GM12878 (cell line): ENCODE results near the gene RHBDD1. TPM values are rescaled to one million over a fixed set of nuclear protein-coding genes. Genes with fewer than 3 reads are reported as not detected.

Experiments used
- BCL11A ChIP-seq: IDR thresholded peaks from 2 replicates; pipeline ENCODE4 v1.6.1; 2011; ENCODE audit warnings: low read depth, low read length
- CREM ChIP-seq: IDR thresholded peaks from 2 replicates; pipeline ENCODE4 v1.6.1; 2014; ENCODE audit warnings: antibody characterized with exemption, low read depth
- ESRRA ChIP-seq: IDR thresholded peaks from 2 replicates; pipeline ENCODE4 v1.6.1; 2012; ENCODE audit warnings: mild to moderate bottlenecking, low read length, improper control_type of control experiment
- FOS ChIP-seq: IDR thresholded peaks from 3 replicates; pipeline ENCODE4 v1.6.1; 2011; ENCODE audit warnings: borderline replicate concordance; ENCODE audit not compliant: insufficient read length; ENCODE audit errors: extremely low read depth
- JUNB ChIP-seq: IDR thresholded peaks from 2 replicates; pipeline ENCODE4 v1.6.1; 2016; ENCODE audit warnings: antibody characterized with exemption, mild to moderate bottlenecking
- POU2F2 ChIP-seq: IDR thresholded peaks from 3 replicates; pipeline ENCODE4 v1.6.1; 2011; ENCODE audit warnings: low read depth, mild to moderate bottlenecking, low read length, borderline replicate concordance
- RAD21 ChIP-seq: IDR thresholded peaks from 2 replicates; pipeline ENCODE4 v1.6.1; 2011; ENCODE audit warnings: mild to moderate bottlenecking, low read depth, low read length, moderate library complexity; ENCODE audit not compliant: insufficient read depth
- SPI1 ChIP-seq: IDR thresholded peaks from 2 replicates; pipeline ENCODE4 v1.6.1; 2011; ENCODE audit warnings: low read depth, mild to moderate bottlenecking, low read length, moderate library complexity, borderline replicate concordance; ENCODE audit not compliant: insufficient read depth
- SREBF2 ChIP-seq: IDR thresholded peaks from 2 replicates; pipeline ENCODE4 v1.6.1; 2012; ENCODE audit warnings: mild to moderate bottlenecking, low read length
- SRF ChIP-seq, 2 experiments: IDR thresholded peaks; 2 replicates each; pipeline ENCODE4 v1.6.1; 2011; ENCODE audit warnings: low read depth in 2 of 2, low read length in 2 of 2, mild to moderate bottlenecking in 1 of 2, moderate library complexity in 1 of 2
- STAT1 ChIP-seq: fragments of 450-650 bp; conservative IDR thresholded peaks from 2 replicates; pipeline ENCODE4 v1.6.1; 2014; ENCODE audit warnings: antibody characterized with exemption, mild to moderate bottlenecking
- TCF3 ChIP-seq: IDR thresholded peaks from 2 replicates; pipeline ENCODE4 v1.6.1; 2012; ENCODE audit warnings: low read depth, mild to moderate bottlenecking, low read length, borderline replicate concordance; ENCODE audit not compliant: insufficient read depth
- YY1 ChIP-seq: IDR thresholded peaks from 2 replicates; pipeline ENCODE4 v1.6.1; 2011; ENCODE audit warnings: low read depth, mild to moderate bottlenecking, low read length
- ZNF217 ChIP-seq: fragments of 450-650 bp; IDR thresholded peaks from 2 replicates; pipeline ENCODE4 v1.6.1; 2017; ENCODE audit warnings: antibody characterized with exemption, mild to moderate bottlenecking
- polyA plus RNA-seq, 11 experiments: library from polyadenylated mRNA; depleted of rRNA in 4 of 11; unstranded in 6 of 11; stranded (reverse) in 5 of 11; fragments of >200 nt; fragmentation: Nextera tagmentation in 4 of 11; fragmentation: Illumina TruSeq in 1 of 11; extraction: Ambion mirVana in 4 of 11; extraction: Trizol in 1 of 11; gene quantifications; 1 replicate in 1 of 11; 2 replicates in 10 of 11; pipeline versions ENCODE4 v1.2.1 to v1.2.3, GENCODE V29; 2011 to 2016; ENCODE audit warnings: inconsistent platforms in 2 of 11, missing spikeins in 2 of 11, low read depth in 1 of 11
- total RNA-seq, 4 experiments: library from RNA; depleted of rRNA in 3 of 4; stranded (reverse); fragments of >200 nt in 3 of 4; fragmentation: Illumina TruSeq in 1 of 4; extraction: Trizol in 1 of 4; gene quantifications; 2 replicates each; pipeline versions ENCODE4 v1.2.1 to v1.2.3, GENCODE V29; 2013 to 2021
- TF ChIP-seq, protein P1 (sequence below): fragments of 450-650 bp; IDR thresholded peaks from 2 replicates; pipeline ENCODE4 v1.6.1; 2017; ENCODE audit warnings: mild to moderate bottlenecking, moderate library complexity
- TF ChIP-seq, protein P2 (sequence below): fragments of 450-650 bp; IDR thresholded peaks from 2 replicates; pipeline ENCODE4 v1.6.1; 2017; ENCODE audit warnings: low read depth, mild to moderate bottlenecking, moderate library complexity

The RHBDD1 gene
- total and polyA plus RNA-seq, 10 of the 15 experiments (the other 5 are each of a cell fraction or from before 2014, with no cell fraction given): 7.1 to 36.4 (median 14.7) TPM

DNA sequence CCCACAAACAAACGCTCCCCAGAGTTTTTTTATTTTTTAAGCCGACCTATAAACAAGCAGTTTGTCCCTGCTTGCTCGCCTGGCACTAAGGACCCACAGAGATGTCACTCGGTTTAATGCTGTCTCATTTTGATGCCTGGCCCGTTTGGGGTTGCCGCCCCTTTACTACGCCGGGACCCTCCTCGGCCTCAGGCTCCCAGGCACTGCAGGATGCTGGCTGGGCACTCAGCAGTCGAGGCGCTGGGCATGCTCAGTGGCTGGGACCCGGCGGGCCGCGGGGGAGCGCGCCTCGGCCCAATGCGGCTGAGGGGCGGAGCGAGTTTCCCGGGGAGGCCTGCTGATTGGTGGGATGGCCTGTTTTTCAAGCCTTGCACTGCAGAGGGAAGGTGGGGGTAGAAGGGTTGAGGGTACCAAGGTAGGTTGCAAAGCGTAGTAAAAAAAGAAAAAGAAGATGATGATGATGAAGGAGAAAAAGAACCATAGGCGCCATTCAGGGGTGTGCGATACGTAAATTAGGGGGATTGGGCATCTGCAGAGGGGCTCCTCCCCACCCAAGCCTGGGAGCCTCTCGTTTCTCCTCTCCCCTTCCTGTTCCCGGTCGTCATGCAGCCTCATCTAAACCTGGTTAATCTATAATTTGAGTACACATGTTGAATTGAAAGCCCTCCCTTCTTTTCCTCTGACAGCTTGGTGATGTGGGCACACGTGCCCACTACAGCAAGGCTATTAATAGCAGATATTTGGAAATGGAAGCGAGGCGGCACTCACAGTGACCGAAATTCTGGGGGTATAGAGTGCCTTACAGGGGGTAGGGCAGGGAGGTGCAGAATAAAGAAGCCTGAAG is 34.7 kb upstream of the RHBDD1 start (continued):
- TF ChIP-seq JUNB (no peak), BCL11A (no peak), FOS (no peak), POU2F2 (no peak), CREM (no peak), RAD21 (no peak), ZNF217 (no peak), YY1 (no peak), TCF3 (no peak), ESRRA (no peak), STAT1 (no peak), SPI1 (no peak), SRF (IDR thresholded peaks at IDR 0.05; ENCODE audit: low read depth in 2 of 2, low read length in 2 of 2) (no peak), SREBF2 (no peak)
- TF ChIP-seq, protein P1, sequence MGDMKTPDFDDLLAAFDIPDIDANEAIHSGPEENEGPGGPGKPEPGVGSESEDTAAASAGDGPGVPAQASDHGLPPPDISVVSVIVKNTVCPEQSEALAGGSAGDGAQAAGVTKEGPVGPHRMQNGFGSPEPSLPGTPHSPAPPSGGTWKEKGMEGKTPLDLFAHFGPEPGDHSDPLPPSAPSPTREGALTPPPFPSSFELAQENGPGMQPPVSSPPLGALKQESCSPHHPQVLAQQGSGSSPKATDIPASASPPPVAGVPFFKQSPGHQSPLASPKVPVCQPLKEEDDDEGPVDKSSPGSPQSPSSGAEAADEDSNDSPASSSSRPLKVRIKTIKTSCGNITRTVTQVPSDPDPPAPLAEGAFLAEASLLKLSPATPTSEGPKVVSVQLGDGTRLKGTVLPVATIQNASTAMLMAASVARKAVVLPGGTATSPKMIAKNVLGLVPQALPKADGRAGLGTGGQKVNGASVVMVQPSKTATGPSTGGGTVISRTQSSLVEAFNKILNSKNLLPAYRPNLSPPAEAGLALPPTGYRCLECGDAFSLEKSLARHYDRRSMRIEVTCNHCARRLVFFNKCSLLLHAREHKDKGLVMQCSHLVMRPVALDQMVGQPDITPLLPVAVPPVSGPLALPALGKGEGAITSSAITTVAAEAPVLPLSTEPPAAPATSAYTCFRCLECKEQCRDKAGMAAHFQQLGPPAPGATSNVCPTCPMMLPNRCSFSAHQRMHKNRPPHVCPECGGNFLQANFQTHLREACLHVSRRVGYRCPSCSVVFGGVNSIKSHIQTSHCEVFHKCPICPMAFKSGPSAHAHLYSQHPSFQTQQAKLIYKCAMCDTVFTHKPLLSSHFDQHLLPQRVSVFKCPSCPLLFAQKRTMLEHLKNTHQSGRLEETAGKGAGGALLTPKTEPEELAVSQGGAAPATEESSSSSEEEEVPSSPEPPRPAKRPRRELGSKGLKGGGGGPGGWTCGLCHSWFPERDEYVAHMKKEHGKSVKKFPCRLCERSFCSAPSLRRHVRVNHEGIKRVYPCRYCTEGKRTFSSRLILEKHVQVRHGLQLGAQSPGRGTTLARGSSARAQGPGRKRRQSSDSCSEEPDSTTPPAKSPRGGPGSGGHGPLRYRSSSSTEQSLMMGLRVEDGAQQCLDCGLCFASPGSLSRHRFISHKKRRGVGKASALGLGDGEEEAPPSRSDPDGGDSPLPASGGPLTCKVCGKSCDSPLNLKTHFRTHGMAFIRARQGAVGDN: no peak
- TF ChIP-seq, protein P2, sequence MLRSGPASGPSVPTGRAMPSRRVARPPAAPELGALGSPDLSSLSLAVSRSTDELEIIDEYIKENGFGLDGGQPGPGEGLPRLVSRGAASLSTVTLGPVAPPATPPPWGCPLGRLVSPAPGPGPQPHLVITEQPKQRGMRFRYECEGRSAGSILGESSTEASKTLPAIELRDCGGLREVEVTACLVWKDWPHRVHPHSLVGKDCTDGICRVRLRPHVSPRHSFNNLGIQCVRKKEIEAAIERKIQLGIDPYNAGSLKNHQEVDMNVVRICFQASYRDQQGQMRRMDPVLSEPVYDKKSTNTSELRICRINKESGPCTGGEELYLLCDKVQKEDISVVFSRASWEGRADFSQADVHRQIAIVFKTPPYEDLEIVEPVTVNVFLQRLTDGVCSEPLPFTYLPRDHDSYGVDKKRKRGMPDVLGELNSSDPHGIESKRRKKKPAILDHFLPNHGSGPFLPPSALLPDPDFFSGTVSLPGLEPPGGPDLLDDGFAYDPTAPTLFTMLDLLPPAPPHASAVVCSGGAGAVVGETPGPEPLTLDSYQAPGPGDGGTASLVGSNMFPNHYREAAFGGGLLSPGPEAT: no peak
- TF ChIP-seq, all 136 proteins: peak for 14
